GM23338 (cell line): ENCODE measurements around the gene FASLG. TPM values are rescaled to one million over a fixed set of nuclear protein-coding genes. Genes with fewer than 3 reads are reported as not detected.

Experiments
- ATAC-seq: fragments of 200-7000 bp; cut with Tn5 transposase; 3 replicates; pipeline ENCODE4 v1.9.1; 2020
- DNase-seq: peaks from one replicate; pipeline ENCODE4 v3.0.0-alpha.2; 2015; ENCODE audit warnings: low spot score
- H2AFZ ChIP-seq: fragments of 200-600 bp; sonication (generic); 2 replicates; pipeline ENCODE4 v1.8.0; 2016; ENCODE audit warnings: antibody characterized with exemption, mild to moderate bottlenecking, moderate library complexity
- H3F3A ChIP-seq: fragments of 200-600 bp; sonication (generic); replicated peaks from 2 replicates; pipeline ENCODE4 v1.8.0; 2017; ENCODE audit warnings: antibody characterized with exemption, mixed run types, low read depth
- H3K27ac ChIP-seq: fragments of 200-600 bp; sonication (generic); 2 replicates; pipeline ENCODE4 v1.6.1; 2016; ENCODE audit warnings: low read depth
- H3K27me3 ChIP-seq: fragments of 200-600 bp; sonication (generic); 2 replicates; pipeline ENCODE4 v1.8.0; 2016; ENCODE audit warnings: mild to moderate bottlenecking, mixed run types, moderate library complexity; ENCODE audit not compliant: insufficient read depth
- H3K36me3 ChIP-seq: fragments of 200-600 bp; sonication (generic); 2 replicates; pipeline ENCODE4 v1.8.0; 2016; ENCODE audit warnings: mild to moderate bottlenecking; ENCODE audit not compliant: insufficient read depth
- H3K4me1 ChIP-seq: fragments of 200-600 bp; sonication (generic); 2 replicates; pipeline ENCODE4 v1.8.0; 2016; ENCODE audit warnings: mild to moderate bottlenecking, moderate library complexity; ENCODE audit not compliant: insufficient read depth
- H3K4me2 ChIP-seq: fragments of 200-600 bp; sonication (generic); 2 replicates; pipeline ENCODE4 v1.7.1; 2017; ENCODE audit warnings: mixed run types
- H3K4me3 ChIP-seq: fragments of 200-600 bp; sonication (generic); 2 replicates; pipeline ENCODE4 v1.6.1; 2016; ENCODE audit warnings: mixed run types
- H3K79me2 ChIP-seq: fragments of 200-600 bp; sonication (generic); replicated peaks from 2 replicates; pipeline ENCODE4 v1.8.0; 2017; ENCODE audit warnings: mild to moderate bottlenecking; ENCODE audit not compliant: insufficient read depth
- H3K9me2 ChIP-seq: fragments of 200-600 bp; sonication (generic); 2 replicates; pipeline ENCODE4 v1.8.0; 2017; ENCODE audit not compliant: insufficient read depth
- H4K20me1 ChIP-seq: fragments of 200-600 bp; sonication (generic); replicated peaks from 2 replicates; pipeline ENCODE4 v1.8.0; 2017; ENCODE audit warnings: mild to moderate bottlenecking; ENCODE audit not compliant: insufficient read depth
- H3K27ac Mint-ChIP-seq: 2 replicates; pipeline ENCODE4 v1.8.0; 2020; ENCODE audit warnings: inconsistent platforms, mild to moderate bottlenecking, moderate library complexity, mixed read lengths
- H3K27me3 Mint-ChIP-seq: 3 replicates; pipeline ENCODE4 v1.8.0; 2022; ENCODE audit warnings: low read depth, mild to moderate bottlenecking, moderate library complexity, mixed read lengths, inconsistent platforms; ENCODE audit not compliant: insufficient read depth, poor library complexity
- H3K36me3 Mint-ChIP-seq: 3 replicates; pipeline ENCODE4 v1.8.0; 2021; ENCODE audit warnings: low read depth, mild to moderate bottlenecking, inconsistent platforms, moderate library complexity, mixed read lengths
- H3K4me1 Mint-ChIP-seq: 3 replicates; pipeline ENCODE4 v1.8.0; 2020; ENCODE audit warnings: mild to moderate bottlenecking, inconsistent platforms, mixed read lengths
- H3K4me3 Mint-ChIP-seq: 3 replicates; pipeline ENCODE4 v1.8.0; 2021; ENCODE audit warnings: moderate library complexity, mild to moderate bottlenecking, inconsistent platforms, mixed read lengths
- H3K9me3 Mint-ChIP-seq: 3 replicates; pipeline ENCODE4 v1.8.0; 2020; ENCODE audit warnings: moderate library complexity, mild to moderate bottlenecking, inconsistent platforms, mixed read lengths
- EZH2 ChIP-seq: fragments of 200-600 bp; sonication (generic); IDR thresholded peaks from one replicate; pipeline ENCODE4 v1.8.0; 2017; ENCODE audit warnings: antibody characterized with exemption, mild to moderate bottlenecking, low read depth; ENCODE audit not compliant: unreplicated experiment
- STAT1 ChIP-seq: IDR thresholded peaks from one replicate; pipeline ENCODE4 v1.6.1; 2016; ENCODE audit warnings: antibody characterized with exemption; ENCODE audit not compliant: unreplicated experiment
- ZNF331 ChIP-seq: fragments of 250-450 bp; sonication (Bioruptor Pico); IDR thresholded peaks from 2 replicates; pipeline ENCODE4 v1.5.0; 2020; ENCODE audit warnings: low read depth, mild to moderate bottlenecking, moderate library complexity
- polyA plus RNA-seq: library from polyadenylated mRNA; unstranded; fragments of >200 nt; fragmentation: Nextera tagmentation; extraction: Ambion mirVana; gene quantifications from 2 replicates; pipeline ENCODE4 v1.2.1, GENCODE V29; 2016
- total RNA-seq: library from RNA; depleted of rRNA; stranded (reverse); fragments of >200 nt; shearing (Covaris generic); gene quantifications from 2 replicates; pipeline ENCODE4 v1.2.3, GENCODE V29; 2014
- TF ChIP-seq, protein P1 (sequence below): fragments of 250-450 bp; sonication (Bioruptor Pico); IDR thresholded peaks from 2 replicates; pipeline ENCODE4 v1.5.0; 2020; ENCODE audit warnings: mild to moderate bottlenecking, moderate library complexity
- TF ChIP-seq, protein P2 (sequence below): IDR thresholded peaks from one replicate; pipeline ENCODE4 v1.6.1; 2018; ENCODE audit warnings: antibody characterized with exemption; ENCODE audit not compliant: unreplicated experiment

FASLG gene
- total and polyA plus RNA-seq, 2 experiments from 2014 or later: not detected

DNA sequence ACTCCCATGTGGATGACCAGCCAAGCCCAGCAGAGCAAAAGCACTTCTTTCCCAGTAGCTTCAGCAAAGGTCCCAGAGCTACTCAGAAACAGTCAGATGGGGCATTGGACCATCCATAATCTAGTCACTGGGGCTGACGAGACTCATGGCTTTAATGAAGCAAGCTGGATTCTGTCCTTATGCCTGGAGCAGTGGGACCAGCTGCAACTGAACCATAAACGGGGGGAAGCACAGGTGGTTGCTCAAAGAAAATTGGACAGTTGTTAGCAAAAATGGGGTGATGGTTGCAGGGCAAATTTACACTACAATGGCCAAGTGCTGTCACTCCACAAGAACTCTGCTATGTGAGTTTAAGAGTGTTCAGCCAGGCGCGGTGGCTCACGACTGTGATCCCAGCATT lies 17.4 kb upstream of the FASLG start (continued):
- TF ChIP-seq, protein P1, sequence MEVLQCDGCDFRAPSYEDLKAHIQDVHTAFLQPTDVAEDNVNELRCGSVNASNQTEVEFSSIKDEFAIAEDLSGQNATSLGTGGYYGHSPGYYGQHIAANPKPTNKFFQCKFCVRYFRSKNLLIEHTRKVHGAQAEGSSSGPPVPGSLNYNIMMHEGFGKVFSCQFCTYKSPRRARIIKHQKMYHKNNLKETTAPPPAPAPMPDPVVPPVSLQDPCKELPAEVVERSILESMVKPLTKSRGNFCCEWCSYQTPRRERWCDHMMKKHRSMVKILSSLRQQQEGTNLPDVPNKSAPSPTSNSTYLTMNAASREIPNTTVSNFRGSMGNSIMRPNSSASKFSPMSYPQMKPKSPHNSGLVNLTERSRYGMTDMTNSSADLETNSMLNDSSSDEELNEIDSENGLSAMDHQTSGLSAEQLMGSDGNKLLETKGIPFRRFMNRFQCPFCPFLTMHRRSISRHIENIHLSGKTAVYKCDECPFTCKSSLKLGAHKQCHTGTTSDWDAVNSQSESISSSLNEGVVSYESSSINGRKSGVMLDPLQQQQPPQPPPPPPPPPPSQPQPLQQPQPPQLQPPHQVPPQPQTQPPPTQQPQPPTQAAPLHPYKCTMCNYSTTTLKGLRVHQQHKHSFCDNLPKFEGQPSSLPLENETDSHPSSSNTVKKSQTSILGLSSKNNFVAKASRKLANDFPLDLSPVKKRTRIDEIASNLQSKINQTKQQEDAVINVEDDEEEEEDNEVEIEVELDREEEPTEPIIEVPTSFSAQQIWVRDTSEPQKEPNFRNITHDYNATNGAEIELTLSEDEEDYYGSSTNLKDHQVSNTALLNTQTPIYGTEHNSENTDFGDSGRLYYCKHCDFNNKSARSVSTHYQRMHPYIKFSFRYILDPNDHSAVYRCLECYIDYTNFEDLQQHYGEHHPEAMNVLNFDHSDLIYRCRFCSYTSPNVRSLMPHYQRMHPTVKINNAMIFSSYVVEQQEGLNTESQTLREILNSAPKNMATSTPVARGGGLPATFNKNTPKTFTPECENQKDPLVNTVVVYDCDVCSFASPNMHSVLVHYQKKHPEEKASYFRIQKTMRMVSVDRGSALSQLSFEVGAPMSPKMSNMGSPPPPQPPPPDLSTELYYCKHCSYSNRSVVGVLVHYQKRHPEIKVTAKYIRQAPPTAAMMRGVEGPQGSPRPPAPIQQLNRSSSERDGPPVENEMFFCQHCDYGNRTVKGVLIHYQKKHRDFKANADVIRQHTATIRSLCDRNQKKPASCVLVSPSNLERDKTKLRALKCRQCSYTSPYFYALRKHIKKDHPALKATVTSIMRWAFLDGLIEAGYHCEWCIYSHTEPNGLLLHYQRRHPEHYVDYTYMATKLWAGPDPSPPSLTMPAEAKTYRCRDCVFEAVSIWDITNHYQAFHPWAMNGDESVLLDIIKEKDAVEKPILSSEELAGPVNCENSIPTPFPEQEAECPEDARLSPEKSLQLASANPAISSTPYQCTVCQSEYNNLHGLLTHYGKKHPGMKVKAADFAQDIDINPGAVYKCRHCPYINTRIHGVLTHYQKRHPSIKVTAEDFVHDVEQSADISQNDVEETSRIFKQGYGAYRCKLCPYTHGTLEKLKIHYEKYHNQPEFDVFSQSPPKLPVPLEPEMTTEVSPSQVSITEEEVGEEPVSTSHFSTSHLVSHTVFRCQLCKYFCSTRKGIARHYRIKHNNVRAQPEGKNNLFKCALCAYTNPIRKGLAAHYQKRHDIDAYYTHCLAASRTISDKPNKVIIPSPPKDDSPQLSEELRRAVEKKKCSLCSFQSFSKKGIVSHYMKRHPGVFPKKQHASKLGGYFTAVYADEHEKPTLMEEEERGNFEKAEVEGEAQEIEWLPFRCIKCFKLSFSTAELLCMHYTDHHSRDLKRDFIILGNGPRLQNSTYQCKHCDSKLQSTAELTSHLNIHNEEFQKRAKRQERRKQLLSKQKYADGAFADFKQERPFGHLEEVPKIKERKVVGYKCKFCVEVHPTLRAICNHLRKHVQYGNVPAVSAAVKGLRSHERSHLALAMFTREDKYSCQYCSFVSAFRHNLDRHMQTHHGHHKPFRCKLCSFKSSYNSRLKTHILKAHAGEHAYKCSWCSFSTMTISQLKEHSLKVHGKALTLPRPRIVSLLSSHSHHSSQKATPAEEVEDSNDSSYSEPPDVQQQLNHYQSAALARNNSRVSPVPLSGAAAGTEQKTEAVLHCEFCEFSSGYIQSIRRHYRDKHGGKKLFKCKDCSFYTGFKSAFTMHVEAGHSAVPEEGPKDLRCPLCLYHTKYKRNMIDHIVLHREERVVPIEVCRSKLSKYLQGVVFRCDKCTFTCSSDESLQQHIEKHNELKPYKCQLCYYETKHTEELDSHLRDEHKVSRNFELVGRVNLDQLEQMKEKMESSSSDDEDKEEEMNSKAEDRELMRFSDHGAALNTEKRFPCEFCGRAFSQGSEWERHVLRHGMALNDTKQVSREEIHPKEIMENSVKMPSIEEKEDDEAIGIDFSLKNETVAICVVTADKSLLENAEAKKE (CRISPR knock-in tag): no peak
- TF ChIP-seq EZH2 (no peak), ZNF331 (CRISPR knock-in tag) (no peak), STAT1 (no peak)

DNA sequence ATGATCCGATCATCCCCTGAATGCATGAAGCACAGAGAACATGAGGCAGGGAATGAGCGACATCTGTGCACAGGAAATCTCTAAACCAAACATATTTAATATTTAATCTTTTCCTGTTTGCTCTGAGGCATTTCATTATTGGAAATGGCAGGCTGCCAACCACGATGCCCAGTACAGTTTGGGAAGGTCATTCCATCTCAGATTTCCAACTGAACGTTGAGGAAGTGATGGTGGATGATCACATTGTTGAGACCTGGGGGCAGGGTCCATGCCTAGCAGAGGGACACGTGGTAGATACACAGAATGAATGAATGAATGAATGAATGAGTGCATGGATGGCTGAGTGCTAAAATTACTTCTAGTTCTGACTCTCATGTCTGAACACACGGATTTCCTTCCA lies 15.9 kb upstream of the FASLG start:
- Histone ChIP-seq H3K79me2 (no peaks in the 10 kb centered on the region), H3F3A (no peaks in the 10 kb centered on the region), H2AFZ (no peak overlapping the region), H4K20me1 (no peaks in the 10 kb centered on the region), H3K4me2 (no peak overlapping the region), H3K36me3 (no peaks in the 10 kb centered on the region), H3K4me1 (no peaks in the 10 kb centered on the region), H3K27ac (no peak overlapping the region), H3K9me2 (no peaks in the 10 kb centered on the region; the same call in 1 of the 2 replicates), H3K27me3 (no peaks in the 10 kb centered on the region), H3K4me3 (no peak overlapping the region)
- no peak for TF ChIP-seq ZNF331 (CRISPR knock-in tag)
- TF ChIP-seq, protein P2, sequence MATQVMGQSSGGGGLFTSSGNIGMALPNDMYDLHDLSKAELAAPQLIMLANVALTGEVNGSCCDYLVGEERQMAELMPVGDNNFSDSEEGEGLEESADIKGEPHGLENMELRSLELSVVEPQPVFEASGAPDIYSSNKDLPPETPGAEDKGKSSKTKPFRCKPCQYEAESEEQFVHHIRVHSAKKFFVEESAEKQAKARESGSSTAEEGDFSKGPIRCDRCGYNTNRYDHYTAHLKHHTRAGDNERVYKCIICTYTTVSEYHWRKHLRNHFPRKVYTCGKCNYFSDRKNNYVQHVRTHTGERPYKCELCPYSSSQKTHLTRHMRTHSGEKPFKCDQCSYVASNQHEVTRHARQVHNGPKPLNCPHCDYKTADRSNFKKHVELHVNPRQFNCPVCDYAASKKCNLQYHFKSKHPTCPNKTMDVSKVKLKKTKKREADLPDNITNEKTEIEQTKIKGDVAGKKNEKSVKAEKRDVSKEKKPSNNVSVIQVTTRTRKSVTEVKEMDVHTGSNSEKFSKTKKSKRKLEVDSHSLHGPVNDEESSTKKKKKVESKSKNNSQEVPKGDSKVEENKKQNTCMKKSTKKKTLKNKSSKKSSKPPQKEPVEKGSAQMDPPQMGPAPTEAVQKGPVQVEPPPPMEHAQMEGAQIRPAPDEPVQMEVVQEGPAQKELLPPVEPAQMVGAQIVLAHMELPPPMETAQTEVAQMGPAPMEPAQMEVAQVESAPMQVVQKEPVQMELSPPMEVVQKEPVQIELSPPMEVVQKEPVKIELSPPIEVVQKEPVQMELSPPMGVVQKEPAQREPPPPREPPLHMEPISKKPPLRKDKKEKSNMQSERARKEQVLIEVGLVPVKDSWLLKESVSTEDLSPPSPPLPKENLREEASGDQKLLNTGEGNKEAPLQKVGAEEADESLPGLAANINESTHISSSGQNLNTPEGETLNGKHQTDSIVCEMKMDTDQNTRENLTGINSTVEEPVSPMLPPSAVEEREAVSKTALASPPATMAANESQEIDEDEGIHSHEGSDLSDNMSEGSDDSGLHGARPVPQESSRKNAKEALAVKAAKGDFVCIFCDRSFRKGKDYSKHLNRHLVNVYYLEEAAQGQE: no peak
- Mint-ChIP-seq H3K36me3 (no peaks in the 10 kb centered on the region), H3K9me3 (no peaks in the 10 kb centered on the region), H3K27ac (no peak overlapping the region), H3K4me1 (peaks cover 11% of the 10 kb centered on the region), H3K4me3 (no peak overlapping the region), H3K27me3 (no peaks in the 10 kb centered on the region)
- DNase-seq: no peak
- no peak for ATAC-seq
